Stimulated activated naive CD8-positive, alpha-beta T cell treated with anti-CD3 and anti-CD28 coated beads, Interleukin-15, Interleukin-2, amounts not matched to agents 100 ng/mL and 50 ng/mL, for 24 hours (primary cell): ENCODE data around the gene ANKDD1B.
A peak's percentile ranks its signal among the peaks of the same experiment; 100 is the strongest.
"Not testable (repeated sequence)": the region's sequence is repeated elsewhere in the genome, so short reads cannot be mapped to it uniquely, and the experiment has no call there.

Experiments used
- H3K27ac Mint-ChIP-seq: one replicate; pipeline ENCODE4 v1.8.0; 2021; ENCODE audit warnings: mild to moderate bottlenecking, mixed read lengths
- H3K27me3 Mint-ChIP-seq: one replicate; pipeline ENCODE4 v1.8.0; 2021; ENCODE audit warnings: mixed read lengths
- H3K36me3 Mint-ChIP-seq: one replicate; pipeline ENCODE4 v1.8.0; 2021; ENCODE audit warnings: low read depth, mixed read lengths
- H3K4me1 Mint-ChIP-seq: one replicate; pipeline ENCODE4 v1.8.0; 2021; ENCODE audit warnings: low read depth, mixed read lengths
- H3K4me3 Mint-ChIP-seq: one replicate; pipeline ENCODE4 v1.8.0; 2021; ENCODE audit warnings: mild to moderate bottlenecking, mixed read lengths
- H3K9me3 Mint-ChIP-seq: one replicate; pipeline ENCODE4 v1.8.0; 2021; ENCODE audit warnings: mixed read lengths

Gene ANKDD1B

DNA sequence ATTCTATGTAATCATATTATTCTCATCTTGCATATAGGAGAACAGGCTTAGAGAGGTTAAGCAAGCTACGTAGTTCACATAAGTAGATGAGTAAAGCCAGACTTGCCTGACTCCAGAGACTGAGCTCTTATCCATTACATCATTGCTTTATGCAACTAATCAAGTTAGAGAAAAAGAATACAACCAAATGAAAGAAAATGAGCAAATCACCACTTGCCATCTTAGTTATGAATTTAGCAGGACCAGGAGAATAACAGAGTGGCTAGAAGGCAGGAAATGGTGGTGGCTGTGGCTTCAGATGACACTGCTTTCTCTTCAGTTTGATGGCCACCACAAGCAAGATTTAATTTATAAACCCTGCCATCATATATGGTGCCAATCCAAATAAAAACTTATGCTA, 79.4 kb downstream of the ANKDD1B start:
- Mint-ChIP-seq H3K27me3 (no peaks in the 10 kb centered on the region), H3K4me1 (peaks cover 4% of the 10 kb centered on the region), H3K36me3 (peaks cover 64% of the 10 kb centered on the region), H3K4me3 (no peak overlapping the region), H3K9me3 (no peaks in the 10 kb centered on the region), H3K27ac (no peak overlapping the region)

DNA sequence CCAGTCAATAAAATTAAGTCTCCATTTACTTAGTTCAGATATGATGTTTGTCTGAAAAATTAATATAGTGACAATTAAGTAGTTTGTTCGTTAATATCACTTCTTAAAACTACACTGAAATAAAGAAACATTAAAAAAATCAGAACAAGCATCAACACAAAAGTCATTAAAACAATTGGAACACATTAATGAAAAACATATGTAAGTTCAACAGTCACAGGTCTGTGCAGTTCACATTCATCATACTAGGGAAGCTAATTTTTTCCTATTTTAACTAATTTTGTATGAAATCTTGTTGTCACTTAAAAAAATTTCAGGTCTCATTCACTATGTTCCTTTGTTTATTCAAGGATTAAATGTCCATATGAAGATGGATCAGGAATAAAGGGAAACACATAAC, 83.5 kb downstream of the ANKDD1B start:
- Mint-ChIP-seq H3K27me3 (no peaks in the 10 kb centered on the region), H3K9me3 (no peaks in the 10 kb centered on the region), H3K27ac (no peak overlapping the region), H3K36me3 (peaks cover 54% of the 10 kb centered on the region), H3K4me3 (no peak overlapping the region), H3K4me1 (peaks cover 7% of the 10 kb centered on the region)

DNA sequence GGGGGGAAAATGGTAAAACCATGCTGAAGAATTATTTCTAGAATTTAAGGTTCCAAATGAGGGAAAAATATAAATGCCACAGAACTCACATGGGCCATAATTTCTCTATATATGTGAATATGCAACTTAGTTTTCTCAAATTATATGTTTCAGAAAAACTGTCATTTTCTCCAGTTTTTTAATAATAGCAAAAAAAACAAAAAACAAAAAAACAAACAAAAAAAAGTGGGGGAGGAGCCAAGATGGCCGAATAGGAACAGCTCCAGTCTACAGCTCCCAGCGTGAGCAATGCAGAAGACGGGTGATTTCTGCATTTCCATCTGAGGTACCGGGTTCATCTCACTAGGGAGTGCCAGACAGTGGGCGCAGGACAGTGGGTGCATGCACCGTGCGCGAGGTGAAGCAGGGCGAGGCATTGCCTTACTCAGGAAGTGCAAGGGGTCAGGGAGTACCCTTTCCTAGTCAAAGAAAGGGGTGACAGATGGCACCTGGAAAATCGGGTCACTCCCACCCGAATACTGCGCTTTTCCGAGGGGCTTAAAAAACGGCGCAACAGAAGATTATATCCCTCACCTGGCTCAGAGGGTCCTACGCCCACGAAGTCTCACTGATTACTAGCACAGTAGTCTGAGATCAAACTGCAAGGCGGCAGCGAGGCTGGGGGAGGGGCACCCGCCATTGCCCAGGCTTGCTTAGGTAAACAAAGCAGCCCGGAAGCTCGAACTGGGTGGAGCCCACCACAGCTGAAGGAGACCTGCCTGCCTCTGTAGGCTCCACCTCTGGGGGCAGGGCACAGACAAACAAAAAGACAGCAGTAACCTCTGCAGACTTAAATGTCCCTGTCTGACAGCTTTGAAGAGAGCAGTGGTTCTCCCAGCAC, 84.5 kb downstream of the ANKDD1B start:
- not testable (repeated sequence) for H3K4me3 Mint-ChIP-seq, H3K4me1 Mint-ChIP-seq, H3K27me3 Mint-ChIP-seq, H3K9me3 Mint-ChIP-seq, H3K27ac Mint-ChIP-seq
- peaks cover 49% of the 10 kb centered on the region for H3K36me3 Mint-ChIP-seq

DNA sequence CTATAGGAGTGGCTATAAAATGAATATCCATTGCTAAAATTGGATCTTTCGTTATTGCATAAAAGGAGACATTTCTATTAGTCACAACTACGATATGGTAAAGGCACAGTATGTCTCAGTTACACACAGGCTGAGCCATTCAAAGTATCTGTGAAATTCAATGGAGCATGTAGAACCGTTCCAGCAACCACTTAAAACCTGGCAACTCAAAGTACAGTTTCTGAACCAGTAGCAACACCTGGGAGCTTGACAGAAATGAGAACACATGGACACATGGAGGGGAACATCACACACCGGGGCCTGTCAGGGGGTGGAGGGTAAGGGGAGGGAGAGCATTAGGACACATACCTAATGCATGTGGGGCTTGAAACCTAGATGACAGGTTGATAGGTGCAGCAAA, 90.6 kb downstream of the ANKDD1B start:
- Mint-ChIP-seq H3K36me3 (peaks cover 45% of the 10 kb centered on the region), H3K4me3 (no peak overlapping the region), H3K4me1 (peaks cover 11% of the 10 kb centered on the region), H3K27ac (no peak overlapping the region), H3K9me3 (no peaks in the 10 kb centered on the region), H3K27me3 (no peaks in the 10 kb centered on the region)

DNA sequence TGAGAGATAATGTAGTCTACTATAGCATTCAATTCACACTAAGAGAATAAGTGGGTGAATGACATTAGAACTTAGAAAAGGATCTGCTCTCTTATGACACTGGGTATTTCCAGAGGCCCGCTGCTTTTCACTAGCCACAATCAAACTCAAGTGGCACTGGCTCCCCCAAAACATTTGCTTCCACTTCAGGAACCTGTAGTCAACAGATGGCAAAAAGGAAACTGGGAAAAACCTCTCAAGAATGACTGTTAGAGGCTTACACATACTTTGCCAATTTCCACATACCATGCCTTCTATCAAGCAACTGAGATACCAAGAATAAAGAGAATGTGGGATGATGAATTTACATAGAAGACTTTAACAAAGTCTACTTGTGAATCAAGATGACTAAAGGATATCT, 94.8 kb downstream of the ANKDD1B start:
- peaks cover 10% of the 10 kb centered on the region for H3K4me1 Mint-ChIP-seq
- no peaks in the 10 kb centered on the region for H3K9me3 Mint-ChIP-seq
- H3K27me3 Mint-ChIP-seq: no peaks in the 10 kb centered on the region
- peaks cover 51% of the 10 kb centered on the region for H3K36me3 Mint-ChIP-seq
- H3K4me3 Mint-ChIP-seq: no peak overlapping the region
- no peak overlapping the region for H3K27ac Mint-ChIP-seq

DNA sequence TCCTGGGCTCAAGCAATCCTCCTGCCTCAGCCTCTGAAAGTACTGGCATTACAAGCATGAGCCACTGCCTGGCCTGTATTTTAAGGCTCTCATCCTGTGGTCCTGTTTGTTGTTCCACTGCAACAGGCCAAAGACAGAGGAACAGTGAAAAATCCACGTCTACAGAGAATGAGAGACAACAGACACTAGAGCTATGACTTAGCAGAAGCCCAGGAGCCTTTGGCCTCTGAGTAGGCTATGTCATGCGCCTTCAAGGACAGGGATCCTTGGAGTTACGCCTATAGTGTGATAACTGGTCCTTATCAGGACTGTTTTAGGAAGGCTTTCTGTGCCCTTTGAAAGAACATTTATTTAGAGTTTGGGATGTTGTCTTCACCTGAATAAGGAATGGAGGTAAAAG, 95.5 kb downstream of the ANKDD1B start:
- Mint-ChIP-seq H3K36me3 (peaks cover 51% of the 10 kb centered on the region), H3K4me1 (peaks cover 10% of the 10 kb centered on the region)

DNA sequence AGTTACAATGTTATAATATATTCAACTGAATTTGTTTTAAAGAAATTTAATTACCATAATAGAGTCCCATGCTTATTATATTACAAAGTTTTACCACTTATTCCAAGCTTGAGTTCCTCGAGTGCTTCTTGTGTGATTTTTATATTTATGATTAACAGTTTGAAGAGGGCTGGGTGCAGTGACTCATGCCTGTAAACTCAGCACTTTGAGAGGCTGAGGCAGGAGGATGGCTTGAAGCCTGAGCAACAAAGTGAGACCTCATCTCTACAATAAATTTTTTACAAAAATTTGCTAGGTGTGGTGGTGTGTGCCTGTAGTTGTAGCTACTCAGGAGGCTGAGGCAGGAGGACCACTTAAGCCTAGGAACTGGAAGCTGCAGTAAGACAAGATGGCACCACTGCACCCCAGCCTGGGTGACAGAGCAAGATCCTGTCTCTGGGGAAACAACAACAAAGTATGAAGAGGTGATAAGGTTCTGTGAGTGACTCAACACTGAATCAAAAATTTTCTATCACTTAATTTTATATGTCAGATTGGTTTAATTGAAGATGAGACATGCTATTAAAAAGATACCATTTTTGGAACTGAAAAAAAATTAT, 96.8 kb downstream of the ANKDD1B start:
- H3K4me1 Mint-ChIP-seq: peaks cover 10% of the 10 kb centered on the region
- H3K36me3 Mint-ChIP-seq: peaks cover 45% of the 10 kb centered on the region
- H3K9me3 Mint-ChIP-seq: no peaks in the 10 kb centered on the region
- H3K4me3 Mint-ChIP-seq: no peak overlapping the region
- no peaks in the 10 kb centered on the region for H3K27me3 Mint-ChIP-seq
- no peak overlapping the region for H3K27ac Mint-ChIP-seq

More for the DNA sequence above, 95.5 kb downstream of the ANKDD1B start:
- no peak overlapping the region for H3K4me3 Mint-ChIP-seq
- H3K27ac Mint-ChIP-seq: no peak overlapping the region
- no peaks in the 10 kb centered on the region for H3K9me3 Mint-ChIP-seq
- H3K27me3 Mint-ChIP-seq: no peaks in the 10 kb centered on the region

DNA sequence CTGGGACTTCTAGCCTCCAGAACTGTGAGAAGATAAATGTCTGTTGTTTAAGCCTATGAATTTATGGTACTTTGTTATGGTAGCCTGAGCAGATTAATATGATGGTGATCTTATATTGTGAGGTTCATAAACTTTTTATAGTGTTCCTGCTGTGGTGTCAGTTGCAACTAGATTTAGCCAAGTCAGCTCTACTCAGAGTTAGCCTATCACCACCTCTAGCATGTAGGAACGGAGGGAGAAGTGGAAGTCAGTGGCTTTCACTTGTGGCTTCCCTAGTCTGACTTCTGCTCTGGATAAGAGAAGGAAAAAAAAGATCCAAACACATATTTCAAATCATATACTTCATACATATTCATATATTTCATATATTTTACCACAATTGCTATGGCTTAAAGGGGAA, 99.4 kb downstream of the ANKDD1B start:
- Mint-ChIP-seq H3K4me3 (no peak overlapping the region), H3K27me3 (no peaks in the 10 kb centered on the region), H3K4me1 (peaks cover 28% of the 10 kb centered on the region), H3K36me3 (peaks cover 48% of the 10 kb centered on the region), H3K27ac (no peak overlapping the region), H3K9me3 (no peaks in the 10 kb centered on the region)

DNA sequence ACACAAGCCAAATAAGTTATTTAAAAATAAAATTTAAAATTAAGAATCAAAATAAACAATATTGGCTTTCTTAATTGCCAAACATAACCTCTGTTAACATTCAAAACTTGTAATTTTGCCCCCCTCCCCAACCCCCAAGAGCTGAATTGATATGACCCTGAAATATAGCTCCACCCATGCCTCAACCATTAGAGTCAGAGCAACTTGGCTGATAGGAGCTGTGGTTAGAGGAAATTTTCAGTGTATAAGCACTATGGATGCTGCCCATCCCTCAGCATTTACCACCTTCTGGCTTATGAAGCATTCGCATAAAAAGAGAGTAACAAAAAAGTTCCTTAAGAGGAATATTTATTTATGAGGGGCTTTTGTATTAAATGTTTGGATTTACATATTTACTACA, 99.9 kb downstream of the ANKDD1B start:
- peaks cover 51% of the 10 kb centered on the region for H3K36me3 Mint-ChIP-seq
- H3K27ac Mint-ChIP-seq: no peak overlapping the region
- H3K4me1 Mint-ChIP-seq: peaks cover 28% of the 10 kb centered on the region
- H3K9me3 Mint-ChIP-seq: no peaks in the 10 kb centered on the region
- H3K27me3 Mint-ChIP-seq: no peaks in the 10 kb centered on the region
- no peak overlapping the region for H3K4me3 Mint-ChIP-seq

DNA sequence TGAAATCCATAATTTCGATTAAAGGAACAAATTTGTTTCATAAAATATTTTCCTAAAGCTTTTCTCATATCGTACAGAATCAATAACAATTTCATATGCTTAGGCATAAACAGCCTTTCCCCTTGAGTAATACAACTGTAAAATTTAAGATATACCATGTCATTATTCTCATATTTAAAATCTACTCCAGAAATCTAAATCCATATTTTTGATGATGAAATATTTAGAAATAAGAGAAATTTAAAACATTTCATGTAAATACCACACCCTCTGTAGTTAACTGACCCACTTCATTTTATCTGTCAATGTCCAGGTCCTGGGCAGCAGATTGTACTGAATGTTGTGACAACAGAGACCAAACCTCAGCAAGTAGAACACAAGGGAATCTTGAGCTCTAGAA, 100.8 kb downstream of the ANKDD1B start:
- Mint-ChIP-seq H3K4me1 (peaks cover 31% of the 10 kb centered on the region), H3K36me3 (peaks cover 50% of the 10 kb centered on the region), H3K27ac (no peak overlapping the region), H3K9me3 (no peaks in the 10 kb centered on the region), H3K27me3 (no peaks in the 10 kb centered on the region), H3K4me3 (no peak overlapping the region)

DNA sequence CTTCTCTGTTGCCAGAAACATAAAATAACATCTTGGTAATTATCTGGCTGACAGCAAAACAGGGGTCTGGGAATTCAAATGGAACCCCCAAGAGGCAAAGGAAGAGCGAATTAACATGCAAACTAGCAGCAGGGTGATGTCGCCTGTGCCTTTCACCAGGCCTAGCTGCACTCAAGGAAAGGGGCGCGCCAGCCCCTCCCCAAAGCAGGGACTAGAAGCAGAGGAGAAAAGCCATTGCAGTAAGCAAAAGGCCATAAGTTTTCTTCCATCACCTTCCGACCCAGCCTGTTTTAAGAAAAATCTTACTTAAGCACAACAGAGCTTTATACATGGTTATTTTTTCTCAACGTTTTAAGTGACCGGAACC, 105.4 kb downstream of the ANKDD1B start:
- H3K4me1 Mint-ChIP-seq: peaks cover 30% of the 10 kb centered on the region
- peak overlapping the region; percentile 99 for H3K4me3 Mint-ChIP-seq
- no peaks in the 10 kb centered on the region for H3K27me3 Mint-ChIP-seq
- peaks cover 30% of the 10 kb centered on the region for H3K36me3 Mint-ChIP-seq
- no peaks in the 10 kb centered on the region for H3K9me3 Mint-ChIP-seq
- peak overlapping the region; percentile 98 for H3K27ac Mint-ChIP-seq

DNA sequence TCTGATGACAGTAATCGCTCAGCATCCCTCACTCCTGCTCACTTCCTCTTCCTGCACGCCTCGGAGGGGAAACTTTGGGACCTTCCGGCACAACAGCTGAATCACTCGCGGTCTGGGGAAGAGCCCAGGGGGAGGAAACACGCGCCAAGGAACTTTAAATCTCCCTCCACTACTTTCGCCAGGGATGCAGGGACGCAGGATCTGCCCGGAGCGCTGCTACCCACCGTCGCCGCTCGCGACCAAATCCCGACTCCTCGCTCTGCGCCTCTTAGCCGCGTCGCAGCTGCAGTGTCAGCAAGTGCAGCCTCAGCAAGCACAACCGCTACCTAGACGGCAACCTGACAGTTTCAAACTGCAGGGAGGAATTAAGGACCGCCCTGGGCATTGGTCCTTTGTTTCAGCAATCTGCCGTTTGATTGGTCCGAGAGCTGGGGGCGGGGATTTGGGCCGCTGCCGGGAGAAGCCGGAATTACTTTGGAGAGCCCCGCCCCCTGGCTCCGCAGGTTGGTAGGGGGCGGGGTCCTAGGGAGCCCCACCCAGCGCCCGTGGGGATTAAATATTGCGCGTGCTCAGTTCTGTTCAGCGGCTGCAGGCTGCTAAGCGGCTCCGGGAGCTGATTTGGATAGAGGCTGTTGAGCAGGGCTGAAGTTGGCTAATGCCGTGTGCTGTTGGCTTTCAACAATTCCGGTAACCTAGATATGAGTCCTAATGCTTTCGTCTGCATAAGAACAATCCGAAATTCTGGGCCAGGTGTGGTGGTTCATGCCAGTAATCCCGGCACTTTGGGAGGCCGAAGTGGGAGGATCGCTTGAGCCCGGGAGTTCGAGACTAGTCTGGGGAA, 106.0 kb downstream of the ANKDD1B start, which contains the start of gene POC5:
TSS of gene POC5 (minus strand) at position 356 of the 841 bp plus-strand sequence. CDS start 4,500 bp downstream, outside the sequence.
- H3K9me3 Mint-ChIP-seq: no peaks in the 10 kb centered on the region

DNA sequence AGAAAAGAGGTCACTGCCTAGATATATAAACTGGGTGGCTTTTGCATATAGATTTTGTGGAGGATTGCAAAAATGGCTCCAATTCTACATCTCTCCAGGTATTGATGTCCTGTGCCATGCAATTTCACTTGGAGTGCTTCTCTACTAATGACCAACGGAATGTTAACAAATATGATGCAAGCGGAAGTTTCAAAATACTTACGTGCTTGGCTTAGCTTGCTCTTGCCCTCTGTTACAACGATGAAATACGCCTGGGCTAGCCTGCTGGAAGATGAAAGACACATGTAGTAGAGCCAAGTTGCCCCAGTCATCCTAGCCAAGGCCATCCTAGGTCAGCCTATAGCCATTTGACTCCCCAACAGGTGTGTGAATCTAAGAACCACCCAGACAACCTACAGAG, 109.6 kb downstream of the ANKDD1B start:
- Mint-ChIP-seq H3K9me3 (peaks cover 4% of the 10 kb centered on the region), H3K36me3 (peaks cover 1% of the 10 kb centered on the region), H3K4me1 (peaks cover 8% of the 10 kb centered on the region), H3K27me3 (no peaks in the 10 kb centered on the region), H3K27ac (no peak overlapping the region), H3K4me3 (no peak overlapping the region)

More for the DNA sequence above, 106.0 kb downstream of the ANKDD1B start, which contains the start of gene POC5:
- Mint-ChIP-seq H3K4me3 (peak within 1 kb of the TSS; percentile 99), H3K27me3 (no peaks in the 10 kb centered on the region), H3K27ac (peak within 1 kb of the TSS; percentile 98), H3K36me3 (peaks cover 24% of the 10 kb centered on the region), H3K4me1 (peaks cover 30% of the 10 kb centered on the region)
